WERI-Rb-1 (cell line): ENCODE results near the gene MZF1.
"Not testable (repeated sequence)": the region's sequence is repeated elsewhere in the genome, so short reads cannot be mapped to it uniquely, and the experiment has no call there.

Experiments used
- DNase-seq: peaks from one replicate; pipeline ENCODE4 v3.0.0-alpha.2; 2020
- H3K27ac ChIP-seq: fragments of 250-450 bp; sonication (Bioruptor Pico); 2 replicates; pipeline ENCODE4 v1.5.1; 2020; ENCODE audit warnings: mild to moderate bottlenecking, moderate library complexity
- H3K27me3 ChIP-seq: fragments of 250-450 bp; sonication (Bioruptor Pico); 2 replicates; pipeline ENCODE4 v1.5.1; 2021; ENCODE audit warnings: mild to moderate bottlenecking, low read depth, moderate library complexity; ENCODE audit not compliant: insufficient read depth, severe bottlenecking
- H3K36me3 ChIP-seq: fragments of 250-450 bp; sonication (Bioruptor Pico); 2 replicates; pipeline ENCODE4 v1.5.1; 2020; ENCODE audit warnings: mild to moderate bottlenecking, moderate library complexity
- H3K4me3 ChIP-seq: 2 replicates; pipeline ENCODE4 v1.5.1; 2011; ENCODE audit warnings: low read depth, mild to moderate bottlenecking, control low read depth, low read length
- H3K9me3 ChIP-seq: fragments of 250-450 bp; sonication (Bioruptor Pico); 2 replicates; pipeline ENCODE4 v1.5.1; 2021; ENCODE audit warnings: mild to moderate bottlenecking, moderate library complexity; ENCODE audit not compliant: severe bottlenecking
- TF ChIP-seq, protein P1 (sequence below): IDR thresholded peaks from 2 replicates; pipeline ENCODE4 v1.5.1; 2011; ENCODE audit warnings: low read depth, mild to moderate bottlenecking, control low read depth, inconsistent platforms, low read length

The MZF1 gene

GRCh38 chr19:58547323-58548312 is 25.5 kb downstream of the MZF1 start:
- Histone ChIP-seq H3K27ac (no peak overlapping the region), H3K36me3 (peaks cover 77% of the 10 kb centered on the region), H3K4me3 (no peak overlapping the region), H3K9me3 (no peaks in the 10 kb centered on the region), H3K27me3 (no peaks in the 10 kb centered on the region)
- DNase-seq: no peak
- TF ChIP-seq, protein P1, sequence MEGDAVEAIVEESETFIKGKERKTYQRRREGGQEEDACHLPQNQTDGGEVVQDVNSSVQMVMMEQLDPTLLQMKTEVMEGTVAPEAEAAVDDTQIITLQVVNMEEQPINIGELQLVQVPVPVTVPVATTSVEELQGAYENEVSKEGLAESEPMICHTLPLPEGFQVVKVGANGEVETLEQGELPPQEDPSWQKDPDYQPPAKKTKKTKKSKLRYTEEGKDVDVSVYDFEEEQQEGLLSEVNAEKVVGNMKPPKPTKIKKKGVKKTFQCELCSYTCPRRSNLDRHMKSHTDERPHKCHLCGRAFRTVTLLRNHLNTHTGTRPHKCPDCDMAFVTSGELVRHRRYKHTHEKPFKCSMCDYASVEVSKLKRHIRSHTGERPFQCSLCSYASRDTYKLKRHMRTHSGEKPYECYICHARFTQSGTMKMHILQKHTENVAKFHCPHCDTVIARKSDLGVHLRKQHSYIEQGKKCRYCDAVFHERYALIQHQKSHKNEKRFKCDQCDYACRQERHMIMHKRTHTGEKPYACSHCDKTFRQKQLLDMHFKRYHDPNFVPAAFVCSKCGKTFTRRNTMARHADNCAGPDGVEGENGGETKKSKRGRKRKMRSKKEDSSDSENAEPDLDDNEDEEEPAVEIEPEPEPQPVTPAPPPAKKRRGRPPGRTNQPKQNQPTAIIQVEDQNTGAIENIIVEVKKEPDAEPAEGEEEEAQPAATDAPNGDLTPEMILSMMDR: no peak

DNA sequence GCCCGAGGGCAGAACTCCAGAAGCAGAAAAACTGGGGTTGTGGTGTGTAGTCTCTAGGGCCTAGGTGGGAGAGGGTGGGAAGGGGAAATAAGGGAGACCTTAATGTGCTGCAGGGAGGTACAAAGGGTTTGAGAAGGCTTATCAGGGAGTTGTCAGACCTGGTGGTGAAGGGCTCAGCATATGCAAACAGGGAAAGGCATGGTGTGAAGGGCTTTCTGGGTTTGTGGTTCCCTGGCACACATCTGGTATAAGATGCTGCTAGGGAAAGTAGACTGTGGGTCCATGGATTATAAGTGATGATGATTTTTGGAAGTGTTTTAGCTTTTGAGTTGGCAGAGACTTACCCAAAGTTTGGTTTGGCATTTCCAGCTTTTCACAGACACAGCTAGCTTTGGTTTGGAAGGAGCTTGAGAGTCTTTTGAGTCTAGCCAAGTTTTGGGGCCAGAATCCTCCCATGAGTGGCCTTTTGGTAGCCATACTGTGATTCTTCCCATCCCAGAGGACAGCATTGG is 27.1 kb downstream of the MZF1 start:
- TF ChIP-seq, protein P1: no peak
- peaks cover 61% of the 10 kb centered on the region for H3K36me3 ChIP-seq
- H3K27ac ChIP-seq: no peak overlapping the region; the same call in 1 of the 2 replicates
- no peaks in the 10 kb centered on the region for H3K9me3 ChIP-seq
- H3K27me3 ChIP-seq: no peaks in the 10 kb centered on the region
- DNase-seq: no peak
- peak overlapping the region; percentile 83 for H3K4me3 ChIP-seq

GRCh38 chr19:58545286-58546018 is 27.7 kb downstream of the MZF1 start:
- peak overlapping the region; percentile 73 for H3K27ac ChIP-seq
- peak overlapping the region; percentile 83 for H3K4me3 ChIP-seq
- no peaks in the 10 kb centered on the region for H3K9me3 ChIP-seq
- no peaks in the 10 kb centered on the region for H3K27me3 ChIP-seq
- DNase-seq: no peak
- TF ChIP-seq, protein P1: no peak
- peaks cover 55% of the 10 kb centered on the region for H3K36me3 ChIP-seq

DNA sequence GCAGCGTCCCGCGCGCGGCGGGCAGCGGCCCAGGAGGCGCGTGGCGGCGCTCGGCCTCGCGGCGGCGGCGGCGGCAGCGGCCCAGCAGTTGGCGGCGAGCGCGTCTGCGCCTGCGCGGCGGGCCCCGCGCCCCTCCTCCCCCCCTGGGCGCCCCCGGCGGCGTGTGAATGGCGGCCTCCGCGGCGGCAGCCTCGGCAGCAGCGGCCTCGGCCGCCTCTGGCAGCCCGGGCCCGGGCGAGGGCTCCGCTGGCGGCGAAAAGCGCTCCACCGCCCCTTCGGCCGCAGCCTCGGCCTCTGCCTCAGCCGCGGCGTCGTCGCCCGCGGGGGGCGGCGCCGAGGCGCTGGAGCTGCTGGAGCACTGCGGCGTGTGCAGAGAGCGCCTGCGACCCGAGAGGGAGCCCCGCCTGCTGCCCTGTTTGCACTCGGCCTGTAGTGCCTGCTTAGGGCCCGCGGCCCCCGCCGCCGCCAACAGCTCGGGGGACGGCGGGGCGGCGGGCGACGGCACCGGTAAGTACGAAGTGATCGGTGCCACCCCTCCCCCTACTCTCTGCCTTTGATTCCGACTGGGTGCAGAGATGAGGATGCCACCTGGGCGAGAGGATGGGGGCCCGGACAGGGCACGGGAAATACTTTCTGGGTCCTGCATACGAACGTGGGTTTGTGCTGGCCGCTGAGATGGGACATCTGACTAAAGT is 28.4 kb downstream of the MZF1 start:
- TF ChIP-seq, protein P1: no peak
- Histone ChIP-seq H3K9me3 (no peaks in the 10 kb centered on the region), H3K27me3 (no peaks in the 10 kb centered on the region), H3K27ac (peak overlapping the region; percentile 95), H3K4me3 (peak overlapping the region; percentile 83), H3K36me3 (peaks cover 48% of the 10 kb centered on the region)
- no peak for DNase-seq

DNA sequence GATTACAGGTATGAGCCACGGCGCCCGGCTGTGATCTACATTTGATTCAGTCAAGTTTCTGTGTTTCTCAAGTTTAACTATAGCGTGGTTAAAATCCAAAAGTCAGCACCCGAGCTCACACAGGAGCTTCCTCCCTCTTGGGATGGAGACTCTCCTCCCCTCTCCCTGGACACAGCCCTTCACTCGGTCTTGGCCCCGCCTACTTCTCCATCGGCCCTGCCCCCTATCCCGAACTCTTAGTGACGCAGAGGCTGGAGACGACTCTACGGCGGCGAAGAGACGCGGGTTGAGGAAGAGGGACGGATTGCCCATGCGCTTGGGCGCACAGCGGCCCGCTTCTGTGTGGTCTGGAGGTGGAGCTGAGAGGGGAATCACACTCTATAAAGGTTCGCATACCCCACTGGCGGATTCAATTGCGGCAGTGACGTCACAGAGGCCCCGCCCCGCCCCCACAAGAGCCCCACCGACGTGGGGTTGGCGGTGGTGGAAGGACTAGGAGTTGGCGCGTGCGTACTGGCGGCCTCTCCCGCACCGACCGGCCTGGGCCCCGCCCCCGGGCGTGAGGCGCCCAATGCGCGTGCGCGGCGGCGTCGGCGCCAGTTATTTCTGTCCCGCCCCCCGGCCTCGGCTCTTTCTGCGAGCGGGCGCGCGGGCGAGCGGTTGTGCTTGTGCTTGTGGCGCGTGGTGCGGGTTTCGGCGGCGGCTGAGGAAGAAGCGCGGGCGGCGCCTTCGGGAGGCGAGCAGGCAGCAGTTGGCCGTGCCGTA is 29.1 kb downstream of the MZF1 start, which contains the start of gene TRIM28:
Gene TRIM28 (plus strand): TSS at position 239 of the 765 bp plus-strand sequence. CDS start 694 bp downstream, outside the sequence.
- H3K9me3 ChIP-seq: no peaks in the 10 kb centered on the region
- no peaks in the 10 kb centered on the region for H3K27me3 ChIP-seq
- H3K4me3 ChIP-seq: peak within 1 kb of the TSS; percentile 83
- H3K36me3 ChIP-seq: peaks cover 40% of the 10 kb centered on the region
- DNase-seq: peak; percentile 98
- H3K27ac ChIP-seq: peak within 1 kb of the TSS; percentile 95
- TF ChIP-seq, protein P1: no peak

GRCh38 chr19:58542641-58543372 is 30.3 kb downstream of the MZF1 start:
- H3K4me3 ChIP-seq, H3K27me3 ChIP-seq, H3K9me3 ChIP-seq, DNase-seq: not testable (repeated sequence)
- Histone ChIP-seq H3K27ac (peak overlapping the region; percentile 95), H3K36me3 (peaks cover 28% of the 10 kb centered on the region)

- not testable (repeated sequence) for H3K9me3 ChIP-seq, H3K36me3 ChIP-seq, H3K4me3 ChIP-seq, H3K27me3 ChIP-seq, DNase-seq, H3K27ac ChIP-seq
Observed at GRCh38 chr19:58539169-58539559, 34.0 kb downstream of the MZF1 start.
